Measurements from ENCODE around the gene GNRHR.
"Not testable (repeated sequence)": the region's sequence is repeated elsewhere in the genome, so short reads cannot be mapped to it uniquely, and the experiment has no call there.

The GNRHR gene

GRCh38 chr4:67754288-67754687 lies at the start of gene GNRHR:
TSS of gene GNRHR (minus strand) at chr4:67754388. CDS start at chr4:67754335, 53 bp downstream.
- no peak for DNase-seq

GRCh38 chr4:67796810-67797209 lies 42.6 kb upstream of the GNRHR start:
- DNase-seq = no peak

GRCh38 chr4:67790721-67791120 lies 36.5 kb upstream of the GNRHR start:
- DNase-seq = no peak

GRCh38 chr4:67787311-67787710 lies 33.1 kb upstream of the GNRHR start:
- no peak for DNase-seq

- no peak for DNase-seq
Measured at GRCh38 chr4:67785528-67785927, 31.3 kb upstream of the GNRHR start.

GRCh38 chr4:67779631-67780030 lies 25.4 kb upstream of the GNRHR start:
- DNase-seq = no peak

GRCh38 chr4:67776746-67777145 lies 22.6 kb upstream of the GNRHR start:
- no peak for DNase-seq

- DNase-seq = no peak
Measured at GRCh38 chr4:67770422-67770821, 16.2 kb upstream of the GNRHR start.

- no peak for DNase-seq
Measured at GRCh38 chr4:67765928-67766327, 11.7 kb upstream of the GNRHR start.

GRCh38 chr4:67765401-67765800 lies 11.2 kb upstream of the GNRHR start:
- no peak for DNase-seq

- no peak for DNase-seq
Measured at GRCh38 chr4:67764183-67764582, 10.0 kb upstream of the GNRHR start.

GRCh38 chr4:67762086-67762485 lies 7.9 kb upstream of the GNRHR start:
- no peak for DNase-seq

GRCh38 chr4:67756991-67757390 lies 2.8 kb upstream of the GNRHR start:
- not testable (repeated sequence) for DNase-seq

GRCh38 chr4:67755974-67756373 lies 1.8 kb upstream of the GNRHR start:
- no peak for DNase-seq

GRCh38 chr4:67751260-67751659 lies 2.9 kb downstream of the GNRHR start:
- DNase-seq = no peak

- no peak for DNase-seq
Measured at GRCh38 chr4:67750691-67751090, 3.5 kb downstream of the GNRHR start.

- no peak for DNase-seq
Measured at GRCh38 chr4:67749286-67749685, 4.9 kb downstream of the GNRHR start.

GRCh38 chr4:67746797-67747495 lies 7.2 kb downstream of the GNRHR start:
- no peak for DNase-seq

- no peak for DNase-seq
Measured at GRCh38 chr4:67744561-67745283, 9.5 kb downstream of the GNRHR start.

- DNase-seq = no peak
Measured at GRCh38 chr4:67743194-67743593, 11.0 kb downstream of the GNRHR start.

GRCh38 chr4:67736262-67736661 lies 17.9 kb downstream of the GNRHR start:
- no peak for DNase-seq

- no peak for DNase-seq
Measured at GRCh38 chr4:67735325-67735724, 18.9 kb downstream of the GNRHR start.

GRCh38 chr4:67730511-67730910 lies 23.7 kb downstream of the GNRHR start:
- DNase-seq = not testable (repeated sequence)

GRCh38 chr4:67727124-67727850 lies 26.9 kb downstream of the GNRHR start:
- DNase-seq = no peak

All from activated CD4-positive, CD25-positive, alpha-beta regulatory T cell treated with anti-CD3 and anti-CD28 coated beads, Interleukin-2, amount 50 U/mL, for 72 hours (primary cell).